ENCODE measurements around the gene ANKDD1B. TPM values are rescaled to one million over a fixed set of nuclear protein-coding genes. Genes with fewer than 3 reads are reported as not detected.
A peak's percentile ranks its signal among the peaks of the same experiment; 100 is the strongest.

The ANKDD1B gene
- total RNA-seq, 1 donor from 2014 or later: 0.13 TPM

DNA sequence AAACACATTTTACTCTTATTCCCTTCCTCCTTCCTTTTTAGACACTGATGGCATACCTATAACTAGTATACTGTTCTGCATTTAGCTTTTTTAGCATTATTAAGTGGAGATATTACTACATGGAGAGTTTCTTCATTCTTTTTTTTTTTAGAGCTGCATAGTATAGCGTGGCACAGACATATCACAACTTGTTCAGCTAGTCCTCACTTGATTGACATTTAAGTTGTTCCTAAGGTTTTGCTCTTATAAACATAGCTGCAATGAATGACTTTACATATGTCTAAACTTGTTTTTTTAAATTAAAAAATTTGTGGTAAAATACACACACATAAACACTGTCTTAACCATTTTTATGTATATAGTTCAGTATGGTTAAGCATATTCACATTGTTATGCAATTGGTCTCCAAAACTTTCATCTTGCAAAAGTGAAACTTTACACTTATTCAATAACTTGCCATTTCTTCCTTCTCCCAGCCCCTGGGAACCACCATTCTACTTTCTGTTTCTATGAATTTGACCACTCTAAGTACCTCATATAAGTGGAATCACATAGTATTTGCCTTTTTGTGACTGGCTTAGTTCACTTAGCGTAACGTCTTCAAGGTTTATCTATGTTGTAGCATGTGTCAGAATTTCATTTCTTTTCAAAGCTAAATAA is 48.7 kb downstream of the ANKDD1B start:
- no peak for ATAC-seq

DNA sequence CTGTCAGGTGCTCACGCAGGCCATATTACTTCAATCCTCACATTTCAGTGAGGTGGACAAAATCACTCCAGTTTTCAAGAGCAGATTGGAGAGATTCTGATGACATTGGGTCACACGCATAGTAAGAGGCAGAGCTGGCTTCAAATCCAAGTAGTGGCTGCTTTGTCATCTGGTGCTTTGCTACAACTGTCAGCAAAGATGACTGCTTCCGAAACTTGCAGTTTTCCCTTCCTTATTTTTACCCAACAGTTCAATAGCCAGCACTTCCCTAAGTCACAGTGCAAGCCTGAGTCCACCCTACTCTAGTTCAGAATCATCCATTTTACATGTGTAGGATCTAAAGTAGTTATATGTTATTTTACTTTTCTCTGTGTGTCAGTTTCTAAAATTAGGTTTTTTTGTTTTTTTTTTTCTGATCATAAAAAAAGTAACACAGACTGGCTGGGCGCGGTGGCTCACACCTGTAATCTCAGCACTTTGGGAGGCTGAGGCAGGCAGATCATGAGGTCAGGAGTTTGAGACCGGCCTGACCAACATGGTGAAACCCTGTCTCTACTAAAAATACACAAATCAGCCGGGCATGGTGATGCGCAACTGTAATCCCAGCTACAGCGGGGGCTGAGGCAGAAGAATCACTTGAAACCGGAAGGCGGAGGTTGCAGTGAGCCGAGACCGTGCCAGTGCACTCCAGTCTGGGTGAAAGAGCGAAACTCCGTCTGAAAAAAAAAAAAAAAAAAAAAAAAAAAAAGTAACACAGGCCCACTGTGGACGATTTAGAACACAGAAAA is 49.6 kb downstream of the ANKDD1B start:
- DNase-seq (ENCODE audit: low spot score) (no peak), ATAC-seq (no peak)

More for the DNA sequence above, 48.7 kb downstream of the ANKDD1B start:
- DNase-seq (ENCODE audit: low spot score): no peak

DNA sequence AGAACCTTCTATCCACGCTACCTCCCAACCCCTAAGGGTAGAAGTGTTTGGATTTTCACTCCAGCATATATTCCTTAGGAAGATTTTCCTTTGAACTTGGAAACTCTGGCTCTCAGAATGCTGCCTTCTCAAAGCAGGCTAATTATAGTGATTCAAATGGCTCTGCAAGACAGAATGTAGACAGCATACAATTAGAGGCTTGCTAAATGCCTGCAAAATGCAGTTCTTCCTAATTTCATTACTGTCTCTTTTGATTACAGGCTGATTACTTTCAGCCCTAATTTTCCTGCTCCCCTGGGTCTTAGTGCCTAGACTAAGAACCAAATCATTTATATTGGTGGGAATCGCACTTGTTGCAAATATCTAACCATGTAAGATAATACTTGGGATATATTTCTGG is 50.8 kb downstream of the ANKDD1B start:
- no peak for ATAC-seq
- no peak for DNase-seq (ENCODE audit: low spot score)

DNA sequence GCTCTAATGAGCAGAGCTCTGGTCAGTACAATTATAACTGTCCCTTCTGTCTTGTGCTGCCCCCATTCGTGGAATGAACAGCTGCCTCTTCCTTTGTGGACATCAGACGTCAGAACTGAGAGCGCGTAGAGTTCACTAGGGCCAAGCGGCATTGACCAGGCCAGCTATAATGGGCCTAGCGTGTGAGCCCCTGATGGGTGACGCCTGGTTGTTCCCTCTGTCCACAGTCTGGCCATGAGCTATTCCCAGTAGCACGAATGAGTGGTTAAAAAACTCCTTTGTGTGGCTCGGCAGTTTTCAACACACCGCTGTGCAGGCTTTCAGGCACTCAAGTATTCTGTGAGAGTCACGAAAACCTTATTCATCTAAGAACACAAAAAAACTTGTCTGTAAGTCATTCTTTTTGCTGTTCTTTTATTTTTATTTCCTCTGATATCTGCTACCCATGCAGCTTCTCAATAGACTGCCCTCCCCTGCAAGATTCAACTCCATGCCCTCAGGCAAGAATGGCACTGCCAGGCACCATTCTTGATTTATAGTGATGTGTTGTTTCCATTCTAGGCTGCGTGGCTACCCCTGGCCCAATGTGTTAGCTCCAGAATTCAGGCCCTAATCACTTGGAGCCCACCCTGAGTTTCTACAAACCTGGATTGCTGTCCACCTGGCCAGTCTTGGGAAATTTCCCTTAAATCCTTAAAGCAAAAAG is 52.5 kb downstream of the ANKDD1B start:
- no peak for DNase-seq (ENCODE audit: low spot score)
- no peak for ATAC-seq

DNA sequence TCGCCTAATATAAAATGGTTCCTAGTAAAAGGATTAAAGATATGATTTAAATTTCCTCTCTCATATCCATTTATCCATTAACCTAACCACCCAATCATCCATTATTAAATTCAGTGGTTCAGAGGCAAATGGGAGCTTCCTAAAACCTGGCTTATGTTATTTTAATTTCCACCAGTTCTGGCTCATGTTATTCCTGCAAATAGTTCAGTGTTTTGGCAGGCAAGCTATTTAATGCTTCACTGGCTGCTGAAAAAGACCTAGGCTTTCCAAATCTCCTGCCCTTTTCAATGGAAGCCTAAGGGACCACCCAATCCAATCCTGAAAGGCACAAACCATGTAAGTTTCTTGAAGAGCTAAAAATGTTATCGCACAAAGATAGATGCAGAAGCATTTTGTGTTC is 53.7 kb downstream of the ANKDD1B start:
- DNase-seq (ENCODE audit: low spot score): no peak

DNA sequence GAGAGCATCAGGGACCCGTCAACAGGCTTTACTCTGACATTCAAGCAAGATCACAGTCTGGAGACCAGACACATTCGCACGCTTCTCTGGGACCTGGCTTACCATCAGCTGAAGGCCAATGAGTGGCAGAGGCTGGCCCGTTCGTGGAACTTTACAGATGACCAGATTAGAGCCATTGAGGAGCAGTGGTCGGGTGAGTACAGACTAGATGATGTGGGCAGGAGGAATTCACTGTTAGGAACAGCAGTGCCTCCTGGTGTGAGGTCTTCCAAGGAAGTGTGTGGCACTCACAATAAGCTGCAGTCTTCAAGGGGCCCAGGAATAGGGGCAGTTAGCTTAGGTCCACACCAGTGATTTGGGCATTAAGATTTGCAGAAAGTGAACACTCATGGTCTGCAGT is 55.5 kb downstream of the ANKDD1B start:
- ATAC-seq (no peak), DNase-seq (ENCODE audit: low spot score) (no peak)

More for the DNA sequence above, 53.7 kb downstream of the ANKDD1B start:
- no peak for ATAC-seq

DNA sequence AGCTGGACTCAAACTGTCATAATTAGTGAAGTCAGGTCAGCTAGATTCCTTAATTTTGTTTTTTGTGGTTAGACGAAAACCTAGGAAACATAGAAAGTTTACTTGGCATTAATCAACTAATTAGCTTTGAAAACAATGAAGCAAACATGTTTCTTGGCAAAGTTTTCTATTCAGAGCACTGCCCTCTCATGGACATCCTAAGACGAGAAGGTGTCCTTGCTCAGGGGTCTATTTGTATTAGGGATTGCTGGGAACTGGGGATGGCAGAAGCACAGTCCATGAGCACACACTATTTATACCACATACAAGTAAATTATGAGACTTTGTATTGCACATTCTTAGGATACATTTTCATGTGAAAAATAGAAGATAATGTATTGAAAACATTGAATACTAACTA is 56.3 kb downstream of the ANKDD1B start:
- DNase-seq (ENCODE audit: low spot score): no peak
- no peak for ATAC-seq

DNA sequence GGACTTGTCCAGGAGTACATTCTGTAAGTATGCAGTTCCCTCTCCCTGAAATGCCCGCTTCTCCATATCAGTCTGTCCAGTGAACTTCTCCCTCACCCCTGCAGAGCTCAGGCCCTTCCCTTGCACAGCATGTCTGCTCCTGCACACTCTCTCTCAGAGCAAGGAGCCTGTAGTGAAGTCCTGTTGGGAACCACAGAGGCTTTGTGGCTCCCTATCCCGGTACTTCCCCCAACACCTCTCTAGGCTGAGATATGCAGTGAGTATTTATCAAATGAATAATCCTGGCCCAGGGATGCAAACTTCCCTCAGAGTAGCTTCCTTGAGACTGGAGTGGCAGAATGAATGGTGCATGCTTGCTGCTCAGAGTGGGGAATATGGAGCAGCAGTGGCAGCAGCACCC is 57.2 kb downstream of the ANKDD1B start:
- ATAC-seq (peak; percentile 12), DNase-seq (ENCODE audit: low spot score) (no peak)

DNA sequence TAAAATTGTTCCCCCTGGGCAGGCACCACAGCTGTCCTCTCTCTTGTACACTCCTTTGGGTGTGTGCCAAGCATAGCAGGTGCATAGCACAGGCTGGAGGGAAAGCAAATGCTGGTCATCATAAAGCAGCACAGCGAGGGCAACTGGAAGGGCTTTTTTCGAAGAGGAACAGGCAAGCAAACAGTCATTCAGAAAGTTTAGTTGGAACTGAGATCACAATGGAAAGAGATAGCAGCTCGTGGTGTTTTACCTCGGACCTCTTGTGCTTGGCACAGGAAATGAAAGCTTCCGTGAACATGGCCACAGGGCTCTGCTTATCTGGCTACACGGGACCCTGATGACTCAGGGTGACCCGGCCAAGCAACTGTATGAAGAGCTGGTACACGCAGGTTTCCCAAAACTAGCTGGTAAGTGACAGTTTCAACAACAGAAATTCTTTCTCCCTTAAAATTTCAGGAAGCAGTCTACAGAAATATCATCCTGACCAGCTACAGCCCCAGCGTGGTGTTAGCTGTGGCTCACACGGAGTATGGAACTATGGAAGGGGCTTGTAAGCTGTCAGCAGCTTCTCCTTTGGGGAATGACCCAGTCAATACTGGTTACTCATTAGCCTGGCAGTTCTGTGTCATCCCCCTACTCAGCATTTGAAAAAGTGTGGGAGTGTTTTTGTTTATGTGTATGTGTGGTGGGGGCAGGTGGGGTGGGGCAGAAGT is 57.9 kb downstream of the ANKDD1B start:
- DNase-seq (ENCODE audit: low spot score) (peak; percentile 54), ATAC-seq (peak; percentile 86)

DNA sequence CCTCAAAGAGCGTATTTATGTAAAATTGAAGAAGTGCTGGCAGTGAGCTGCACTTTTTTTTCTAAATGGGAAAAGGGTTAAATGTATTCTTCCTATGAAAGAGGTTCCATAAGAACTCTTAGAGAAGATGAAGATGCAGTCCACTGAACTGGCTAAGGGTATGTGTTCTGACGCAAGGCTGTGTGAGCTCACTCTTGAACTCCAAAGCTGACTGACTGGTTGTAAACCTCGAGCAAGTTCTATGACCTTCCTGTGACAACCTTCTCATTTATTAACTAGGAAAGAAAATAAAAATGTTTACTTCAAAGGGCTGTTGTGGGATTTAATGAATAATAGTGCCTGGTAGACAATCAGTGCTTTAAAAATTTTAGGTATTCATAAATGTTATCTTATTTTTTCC is 59.3 kb downstream of the ANKDD1B start:
- ATAC-seq: peak; percentile 27
- DNase-seq (ENCODE audit: low spot score): no peak

DNA sequence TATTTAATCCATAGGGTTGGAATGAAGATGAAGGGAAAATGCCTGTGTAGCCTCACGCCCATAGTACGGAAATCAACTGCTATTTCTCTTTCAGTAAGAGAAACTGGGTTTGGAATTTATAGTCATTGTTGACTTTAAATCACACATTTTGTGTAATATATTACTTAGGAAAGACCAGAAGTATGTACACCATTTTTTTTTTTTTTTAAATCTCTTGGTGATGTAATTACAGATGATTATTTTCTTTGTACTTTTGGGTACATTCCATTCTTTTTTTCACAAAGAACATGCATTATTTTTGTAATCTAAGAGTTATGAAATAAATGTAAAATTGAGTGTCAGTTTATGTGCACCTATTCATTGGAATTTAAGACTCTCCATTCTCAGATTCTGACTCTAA is 60.3 kb downstream of the ANKDD1B start:
- no peak for ATAC-seq
- DNase-seq (ENCODE audit: low spot score): no peak

DNA sequence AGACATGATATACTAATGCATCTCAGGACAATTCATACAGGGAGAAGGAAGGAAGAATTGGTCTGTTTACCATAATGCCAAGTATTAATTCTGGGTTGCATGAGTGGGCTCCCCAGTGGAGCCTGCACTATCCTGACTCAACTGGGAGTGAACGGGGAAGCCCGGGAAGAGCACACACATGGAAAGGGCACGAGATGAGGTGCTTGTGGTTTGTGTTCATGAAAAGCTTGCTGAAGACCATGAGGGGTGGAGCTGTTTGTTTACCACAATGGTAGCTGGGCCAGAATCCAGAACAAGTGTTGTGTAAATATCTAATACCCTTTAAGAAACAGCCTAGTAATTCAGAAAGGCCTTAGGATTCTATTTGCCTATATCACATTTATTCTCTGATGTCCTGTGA is 61.4 kb downstream of the ANKDD1B start:
- DNase-seq (ENCODE audit: low spot score) (no peak), ATAC-seq (no peak)

DNA sequence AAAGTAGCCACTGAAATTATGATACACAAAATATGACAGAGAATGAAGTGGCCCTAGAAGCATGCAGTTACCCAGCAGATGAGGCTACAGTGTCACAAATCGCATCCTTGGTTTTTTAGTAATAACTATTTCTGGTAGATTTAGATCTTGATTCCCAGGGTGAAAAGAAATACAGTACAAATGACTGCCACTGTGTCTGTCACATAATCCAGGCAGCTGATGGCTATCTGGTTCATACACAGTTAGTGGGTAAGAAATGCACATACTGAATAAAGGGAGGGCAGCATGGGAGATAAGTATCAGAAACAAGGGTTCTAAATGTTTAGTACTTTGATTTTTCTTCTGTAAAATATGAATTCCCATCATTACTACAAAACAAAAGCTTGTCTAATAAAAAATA is 64.5 kb downstream of the ANKDD1B start:
- no peak for ATAC-seq

DNA sequence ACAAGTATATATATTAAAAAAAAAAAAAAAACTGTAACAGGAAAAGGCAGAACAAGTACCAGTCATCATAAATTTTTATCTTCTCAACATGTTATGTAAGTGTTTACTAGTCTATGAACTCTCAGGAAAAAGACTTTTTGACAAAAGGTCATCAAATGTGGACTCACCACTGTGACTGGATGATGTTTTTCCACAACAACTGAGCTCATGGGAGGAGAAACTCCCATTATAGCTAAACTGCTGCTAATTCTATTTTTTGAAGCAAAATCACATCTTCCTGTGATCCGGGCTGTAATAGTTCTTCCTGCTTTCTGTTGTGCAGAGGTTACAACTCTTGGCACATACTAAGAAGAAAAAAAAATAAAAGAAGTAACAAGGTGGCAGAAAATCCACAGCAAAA is 66.4 kb downstream of the ANKDD1B start:
- no peak for DNase-seq (ENCODE audit: low spot score)
- ATAC-seq: peak; percentile 57

More for the DNA sequence above, 64.5 kb downstream of the ANKDD1B start:
- DNase-seq (ENCODE audit: low spot score): no peak

DNA sequence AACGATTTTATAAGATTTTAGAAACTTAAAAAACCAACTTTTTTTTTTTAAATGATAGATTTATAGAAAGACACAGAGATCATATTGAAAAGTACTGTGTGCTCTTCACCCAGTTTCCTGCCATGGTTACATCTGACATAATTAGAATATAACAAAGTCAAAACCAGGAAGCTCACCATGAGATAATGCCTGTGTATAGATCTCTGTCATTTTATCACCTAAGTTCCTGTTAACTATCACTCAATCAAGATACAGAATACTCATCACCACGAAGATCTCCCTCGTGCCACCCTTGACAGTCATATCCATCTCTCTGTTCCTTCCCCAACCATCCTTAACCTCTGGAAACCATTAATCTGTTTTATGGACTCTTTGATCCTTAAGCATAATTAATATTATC is 66.9 kb downstream of the ANKDD1B start:
- ATAC-seq (no peak), DNase-seq (ENCODE audit: low spot score) (no peak)

DNA sequence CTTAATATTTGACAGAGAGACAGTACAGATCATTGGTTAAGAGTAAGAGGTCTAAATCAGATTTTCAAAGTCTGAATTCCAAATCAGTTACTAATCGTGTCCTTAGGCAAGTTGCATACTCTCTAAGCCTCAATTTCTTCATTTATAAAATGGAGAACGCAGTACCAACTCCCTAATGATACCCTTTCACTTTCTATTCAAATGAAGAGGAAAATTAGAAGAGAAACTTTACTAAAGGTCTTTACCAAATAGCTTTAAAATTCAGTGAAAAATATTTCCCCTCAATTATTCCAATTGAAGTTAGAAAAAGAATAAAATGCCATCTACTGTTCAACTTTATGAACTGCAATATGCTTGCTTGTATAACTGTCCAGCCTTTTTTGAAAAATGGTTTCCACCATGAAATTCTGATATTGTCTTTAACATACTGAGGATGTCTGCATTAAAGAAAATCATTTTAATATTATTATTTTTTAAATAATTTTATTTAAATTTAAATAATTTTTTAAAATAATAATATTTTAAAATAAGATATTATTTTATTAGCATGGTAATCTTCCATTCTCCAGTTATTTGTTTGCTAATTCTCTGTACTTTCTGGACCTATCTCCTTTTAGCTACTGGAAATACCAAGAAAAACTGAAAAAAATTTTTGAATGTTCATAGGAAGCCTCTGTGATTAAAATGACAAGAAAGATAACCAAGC is 70.0 kb downstream of the ANKDD1B start:
- ATAC-seq (peak; percentile 79), DNase-seq (ENCODE audit: low spot score) (no peak)

DNA sequence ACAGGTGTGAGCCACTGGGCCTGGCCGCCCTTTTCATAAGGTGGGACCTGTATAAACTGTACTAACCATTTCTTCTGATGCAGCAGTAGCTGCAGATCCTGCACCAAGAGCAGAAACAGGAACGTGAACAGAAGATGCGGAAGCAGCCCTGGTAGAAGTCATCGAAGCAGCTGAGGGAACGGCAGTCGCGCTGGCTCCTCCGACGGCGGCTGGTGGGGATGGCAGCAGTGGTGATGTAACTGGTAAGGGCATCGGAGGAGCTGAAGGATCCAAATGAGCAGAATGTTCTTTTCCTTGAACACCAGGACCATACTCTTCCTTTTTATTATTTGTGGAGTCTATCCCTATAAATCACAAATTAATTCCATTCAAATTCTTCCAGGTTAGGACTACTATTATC is 73.9 kb downstream of the ANKDD1B start:
- ATAC-seq: no peak
- no peak for DNase-seq (ENCODE audit: low spot score)

DNA sequence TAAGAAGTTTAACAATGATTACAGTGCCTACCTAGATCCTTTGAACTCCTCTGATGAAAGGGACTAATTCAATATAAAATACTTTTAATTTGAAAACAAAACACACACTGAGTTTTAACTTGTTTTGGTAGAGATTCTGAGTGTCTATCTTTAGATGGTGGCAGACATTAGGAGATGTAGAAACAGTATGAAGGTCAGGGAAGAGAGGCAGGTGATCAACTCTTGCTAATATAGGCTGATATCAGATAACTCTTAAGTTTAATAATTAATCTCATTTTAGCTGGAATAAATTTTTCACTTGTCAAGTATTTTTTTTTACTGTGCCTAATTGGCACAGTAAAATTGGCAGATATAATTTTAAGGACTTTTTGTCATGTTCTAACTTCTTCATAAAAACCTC is 75.2 kb downstream of the ANKDD1B start:
- ATAC-seq (no peak), DNase-seq (ENCODE audit: low spot score) (no peak)

DNA sequence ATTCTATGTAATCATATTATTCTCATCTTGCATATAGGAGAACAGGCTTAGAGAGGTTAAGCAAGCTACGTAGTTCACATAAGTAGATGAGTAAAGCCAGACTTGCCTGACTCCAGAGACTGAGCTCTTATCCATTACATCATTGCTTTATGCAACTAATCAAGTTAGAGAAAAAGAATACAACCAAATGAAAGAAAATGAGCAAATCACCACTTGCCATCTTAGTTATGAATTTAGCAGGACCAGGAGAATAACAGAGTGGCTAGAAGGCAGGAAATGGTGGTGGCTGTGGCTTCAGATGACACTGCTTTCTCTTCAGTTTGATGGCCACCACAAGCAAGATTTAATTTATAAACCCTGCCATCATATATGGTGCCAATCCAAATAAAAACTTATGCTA is 79.4 kb downstream of the ANKDD1B start:
- ATAC-seq (no peak), DNase-seq (ENCODE audit: low spot score) (no peak)

DNA sequence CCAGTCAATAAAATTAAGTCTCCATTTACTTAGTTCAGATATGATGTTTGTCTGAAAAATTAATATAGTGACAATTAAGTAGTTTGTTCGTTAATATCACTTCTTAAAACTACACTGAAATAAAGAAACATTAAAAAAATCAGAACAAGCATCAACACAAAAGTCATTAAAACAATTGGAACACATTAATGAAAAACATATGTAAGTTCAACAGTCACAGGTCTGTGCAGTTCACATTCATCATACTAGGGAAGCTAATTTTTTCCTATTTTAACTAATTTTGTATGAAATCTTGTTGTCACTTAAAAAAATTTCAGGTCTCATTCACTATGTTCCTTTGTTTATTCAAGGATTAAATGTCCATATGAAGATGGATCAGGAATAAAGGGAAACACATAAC is 83.5 kb downstream of the ANKDD1B start:
- DNase-seq (ENCODE audit: low spot score): no peak
- no peak for ATAC-seq

Data from left lobe of liver (tissue), 2 donors.